DOHH2 (cell line): ENCODE measurements around the gene ZBTB7A.

ENCODE experiments used
- H3F3A ChIP-seq: fragments of 200-600 bp; sonication (generic), shearing (Covaris generic); 2 replicates; pipeline ENCODE4 v1.6.0; 2016; ENCODE audit warnings: antibody characterized with exemption, mild to moderate bottlenecking; ENCODE audit not compliant: control insufficient read depth, insufficient read depth
- H3K27ac ChIP-seq: fragments of 200-600 bp; sonication (generic); 2 replicates; pipeline ENCODE4 v1.5.1; 2014; ENCODE audit warnings: low read depth, mild to moderate bottlenecking, low read length, moderate library complexity
- H3K27me3 ChIP-seq: fragments of 200-600 bp; sonication (generic); 2 replicates; pipeline ENCODE4 v1.6.1; 2014; ENCODE audit warnings: mild to moderate bottlenecking, low read length, mixed read lengths; ENCODE audit not compliant: control insufficient read depth
- H3K36me3 ChIP-seq: fragments of 200-600 bp; sonication (generic); 2 replicates; pipeline ENCODE4 v1.6.1; 2014; ENCODE audit warnings: mild to moderate bottlenecking, low read length, moderate library complexity, mixed read lengths; ENCODE audit not compliant: control insufficient read depth
- H3K4me1 ChIP-seq: fragments of 200-600 bp; sonication (generic); 2 replicates; pipeline ENCODE4 v1.6.1; 2014; ENCODE audit warnings: mild to moderate bottlenecking, low read length, mixed read lengths; ENCODE audit not compliant: control insufficient read depth
- H3K4me2 ChIP-seq: fragments of 200-600 bp; sonication (generic); 2 replicates; pipeline ENCODE4 v1.6.0; 2014; ENCODE audit warnings: mild to moderate bottlenecking, low read length, moderate library complexity
- H3K4me3 ChIP-seq: fragments of 200-600 bp; sonication (generic); 2 replicates; pipeline ENCODE4 v1.5.1; 2014; ENCODE audit warnings: mild to moderate bottlenecking, low read length, mixed read lengths
- H3K79me2 ChIP-seq: fragments of 200-600 bp; sonication (generic); 2 replicates; pipeline ENCODE4 v1.6.1; 2014; ENCODE audit warnings: mild to moderate bottlenecking, low read length, mixed read lengths; ENCODE audit not compliant: control insufficient read depth
- H3K9me2 ChIP-seq: fragments of 200-600 bp; sonication (generic); replicated peaks from 2 replicates; pipeline ENCODE4 v1.6.1; 2014; ENCODE audit warnings: mild to moderate bottlenecking, low read length, mixed read lengths; ENCODE audit not compliant: control insufficient read depth
- H3K9me3 ChIP-seq: fragments of 200-600 bp; sonication (generic); 2 replicates; pipeline ENCODE4 v1.6.1; 2014; ENCODE audit warnings: antibody characterized with exemption, low read length, mixed read lengths; ENCODE audit not compliant: control insufficient read depth, insufficient read depth
- H4K20me1 ChIP-seq: fragments of 200-600 bp; sonication (generic); 2 replicates; pipeline ENCODE4 v1.6.0; 2014; ENCODE audit warnings: low read depth, mild to moderate bottlenecking, antibody characterized with exemption, low read length, moderate library complexity; ENCODE audit not compliant: control insufficient read depth, insufficient read depth
- CTCF ChIP-seq: fragments of 200-600 bp; sonication (generic); IDR thresholded peaks from one replicate; pipeline ENCODE4 v1.5.1; 2014; ENCODE audit warnings: antibody characterized with exemption, mild to moderate bottlenecking, low read depth, low read length; ENCODE audit not compliant: poor library complexity, severe bottlenecking
- EZH2phosphoT487 ChIP-seq: fragments of 200-600 bp; sonication (generic); IDR thresholded peaks from 2 replicates; pipeline ENCODE4 v1.6.1; 2017; ENCODE audit warnings: borderline replicate concordance, mild to moderate bottlenecking, antibody characterized with exemption, low read length, moderate library complexity, mixed read lengths

Gene ZBTB7A

GRCh38 chr19:4087787-4088679 lies 21.3 kb upstream of the ZBTB7A start:
- TF ChIP-seq CTCF (no peak), EZH2phosphoT487 (no peak)
- no peaks in the 10 kb centered on the region for H3F3A ChIP-seq
- no peak overlapping the region for H3K27ac ChIP-seq
- no peaks in the 10 kb centered on the region for H4K20me1 ChIP-seq
- no peaks in the 10 kb centered on the region for H3K9me2 ChIP-seq
- H3K36me3 ChIP-seq: peaks cover 16% of the 10 kb centered on the region; the same call in 1 of the 2 replicates
- peaks cover 8% of the 10 kb centered on the region for H3K4me1 ChIP-seq
- H3K4me2 ChIP-seq: no peak overlapping the region
- no peaks in the 10 kb centered on the region for H3K79me2 ChIP-seq
- no peaks in the 10 kb centered on the region for H3K27me3 ChIP-seq
- H3K9me3 ChIP-seq: no peaks in the 10 kb centered on the region
- no peak overlapping the region for H3K4me3 ChIP-seq

GRCh38 chr19:4086411-4086867 lies 19.7 kb upstream of the ZBTB7A start:
- H4K20me1 ChIP-seq: no peaks in the 10 kb centered on the region

GRCh38 chr19:4084547-4084877 lies 17.8 kb upstream of the ZBTB7A start:
- peaks cover 4% of the 10 kb centered on the region; the same call in 1 of the 2 replicates for H3K36me3 ChIP-seq
- no peaks in the 10 kb centered on the region for H3F3A ChIP-seq
- no peaks in the 10 kb centered on the region for H3K79me2 ChIP-seq
- no peaks in the 10 kb centered on the region for H4K20me1 ChIP-seq
- no peaks in the 10 kb centered on the region for H3K9me3 ChIP-seq
- H3K9me2 ChIP-seq: no peaks in the 10 kb centered on the region
- H3K4me1 ChIP-seq: peaks cover 8% of the 10 kb centered on the region
- TF ChIP-seq CTCF (no peak), EZH2phosphoT487 (no peak)
- H3K27me3 ChIP-seq: no peaks in the 10 kb centered on the region
- no peak overlapping the region for H3K4me3 ChIP-seq
- H3K27ac ChIP-seq: no peak overlapping the region
- H3K4me2 ChIP-seq: no peak overlapping the region

More at GRCh38 chr19:4086411-4086867, 19.7 kb upstream of the ZBTB7A start:
- Histone ChIP-seq H3K79me2 (no peaks in the 10 kb centered on the region), H3K9me3 (no peaks in the 10 kb centered on the region), H3K9me2 (no peaks in the 10 kb centered on the region), H3K36me3 (peaks cover 12% of the 10 kb centered on the region; the same call in 1 of the 2 replicates), H3F3A (no peaks in the 10 kb centered on the region), H3K27me3 (no peaks in the 10 kb centered on the region), H3K4me1 (peaks cover 8% of the 10 kb centered on the region), H3K4me3 (no peak overlapping the region), H3K4me2 (no peak overlapping the region), H3K27ac (no peak overlapping the region)
- no peak for TF ChIP-seq EZH2phosphoT487
- TF ChIP-seq CTCF: no peak
